ENCODE data around the gene GHITM.

Gene GHITM

DNA sequence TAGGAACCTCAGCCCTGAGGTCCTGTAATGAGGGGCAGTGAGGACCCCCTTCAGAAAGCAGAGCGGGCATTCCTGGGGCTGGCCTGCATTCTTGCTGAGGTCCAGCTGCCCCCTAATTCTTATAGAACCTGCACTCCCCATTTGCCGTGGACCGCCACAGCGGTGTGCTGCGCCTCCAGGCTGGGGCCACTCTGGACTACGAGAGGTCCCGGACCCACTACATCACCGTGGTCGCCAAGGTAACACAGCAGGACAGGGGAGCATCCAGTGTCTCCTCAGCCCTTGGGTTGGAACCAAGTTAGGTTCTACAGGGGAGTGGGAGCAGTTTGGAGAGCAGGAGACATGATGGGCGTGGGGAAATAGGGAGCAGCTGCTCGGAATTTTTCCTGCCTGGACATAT is 62.4 kb downstream of the GHITM start:
- no peak overlapping the region for H3K4me3 ChIP-seq (ENCODE audit: low read depth, low read length)
- TF ChIP-seq, protein P1, sequence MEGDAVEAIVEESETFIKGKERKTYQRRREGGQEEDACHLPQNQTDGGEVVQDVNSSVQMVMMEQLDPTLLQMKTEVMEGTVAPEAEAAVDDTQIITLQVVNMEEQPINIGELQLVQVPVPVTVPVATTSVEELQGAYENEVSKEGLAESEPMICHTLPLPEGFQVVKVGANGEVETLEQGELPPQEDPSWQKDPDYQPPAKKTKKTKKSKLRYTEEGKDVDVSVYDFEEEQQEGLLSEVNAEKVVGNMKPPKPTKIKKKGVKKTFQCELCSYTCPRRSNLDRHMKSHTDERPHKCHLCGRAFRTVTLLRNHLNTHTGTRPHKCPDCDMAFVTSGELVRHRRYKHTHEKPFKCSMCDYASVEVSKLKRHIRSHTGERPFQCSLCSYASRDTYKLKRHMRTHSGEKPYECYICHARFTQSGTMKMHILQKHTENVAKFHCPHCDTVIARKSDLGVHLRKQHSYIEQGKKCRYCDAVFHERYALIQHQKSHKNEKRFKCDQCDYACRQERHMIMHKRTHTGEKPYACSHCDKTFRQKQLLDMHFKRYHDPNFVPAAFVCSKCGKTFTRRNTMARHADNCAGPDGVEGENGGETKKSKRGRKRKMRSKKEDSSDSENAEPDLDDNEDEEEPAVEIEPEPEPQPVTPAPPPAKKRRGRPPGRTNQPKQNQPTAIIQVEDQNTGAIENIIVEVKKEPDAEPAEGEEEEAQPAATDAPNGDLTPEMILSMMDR (IDR thresholded peaks at IDR 0.05; ENCODE audit: low read depth, low read length), result no peak
- DNase-seq (ENCODE audit: low read depth, low spot score), result no peak
- in situ Hi-C loops (cut with HindIII; ENCODE audit: low sequenced_read_pairs), result no loop called here

GRCh38 chr10:84202349-84202748 is 63.0 kb downstream of the GHITM start:
- TF ChIP-seq, protein P1 (IDR thresholded peaks at IDR 0.05; ENCODE audit: low read depth, low read length), result no peak
- in situ Hi-C loops (cut with HindIII; ENCODE audit: low sequenced_read_pairs), result no loop called here
- no peak overlapping the region for H3K4me3 ChIP-seq (ENCODE audit: low read depth, low read length)
- no peak for DNase-seq (ENCODE audit: low read depth, low spot score)

Data from astrocyte of the spinal cord (primary cell).